MG63 (cell line): ENCODE results near the gene KRI1. TPM values are rescaled to one million over a fixed set of nuclear protein-coding genes. Genes with fewer than 3 reads are reported as not detected.
A peak's percentile ranks its signal among the peaks of the same experiment; 100 is the strongest.
"Not testable (repeated sequence)": the region's sequence is repeated elsewhere in the genome, so short reads cannot be mapped to it uniquely, and the experiment has no call there.

Source experiments
- DNase-seq: peaks from one replicate; pipeline ENCODE4 v3.0.0-alpha.2; 2020
- H3K27me3 ChIP-seq: fragments of 250-450 bp; sonication (Bioruptor Pico); 2 replicates; pipeline ENCODE4 v1.5.1; 2020; ENCODE audit warnings: mild to moderate bottlenecking, moderate library complexity
- H3K36me3 ChIP-seq: fragments of 250-450 bp; sonication (Bioruptor Pico); 2 replicates; pipeline ENCODE4 v1.5.1; 2020; ENCODE audit warnings: mild to moderate bottlenecking, moderate library complexity
- H3K4me3 ChIP-seq: fragments of 250-450 bp; sonication (Bioruptor Pico); 2 replicates; pipeline ENCODE4 v1.5.1; 2020; ENCODE audit warnings: mild to moderate bottlenecking, moderate library complexity
- H3K9me3 ChIP-seq: fragments of 250-450 bp; sonication (Bioruptor Pico); 2 replicates; pipeline ENCODE4 v1.5.1; 2020; ENCODE audit warnings: mild to moderate bottlenecking, moderate library complexity
- total RNA-seq: library from RNA; depleted of rRNA; stranded (reverse); fragments of >200 nt; shearing (Covaris generic); gene quantifications from 2 replicates; pipeline ENCODE4 v1.2.3, GENCODE V29; 2014; ENCODE audit warnings: low replicate concordance

Gene KRI1
- total RNA-seq, 1 experiment from 2014 or later = 31.7 TPM

GRCh38 chr19:10583036-10583776, 17.4 kb upstream of the KRI1 start:
- Histone ChIP-seq H3K36me3 (no peaks in the 10 kb centered on the region), H3K4me3 (no peak overlapping the region)
- no peak for DNase-seq

GRCh38 chr19:10582091-10582490, 16.3 kb upstream of the KRI1 start:
- no peaks in the 10 kb centered on the region for H3K9me3 ChIP-seq
- no peaks in the 10 kb centered on the region for H3K36me3 ChIP-seq
- H3K27me3 ChIP-seq = peaks cover 9% of the 10 kb centered on the region
- DNase-seq = no peak
- H3K4me3 ChIP-seq = no peak overlapping the region

More at GRCh38 chr19:10583036-10583776, 17.4 kb upstream of the KRI1 start:
- Histone ChIP-seq H3K9me3 (no peaks in the 10 kb centered on the region), H3K27me3 (peaks cover 20% of the 10 kb centered on the region)

- Histone ChIP-seq H3K27me3 (peaks cover 4% of the 10 kb centered on the region; the same call in 1 of the 2 replicates), H3K36me3 (no peaks in the 10 kb centered on the region), H3K4me3 (no peak overlapping the region), H3K9me3 (no peaks in the 10 kb centered on the region)
- DNase-seq = peak; percentile 85
Measured at GRCh38 chr19:10580979-10581631, 15.3 kb upstream of the KRI1 start.

- Histone ChIP-seq H3K36me3 (no peaks in the 10 kb centered on the region), H3K27me3 (no peaks in the 10 kb centered on the region), H3K9me3 (no peaks in the 10 kb centered on the region), H3K4me3 (no peak overlapping the region)
- DNase-seq = no peak
Measured at GRCh38 chr19:10577951-10578350, 12.1 kb upstream of the KRI1 start.

DNA sequence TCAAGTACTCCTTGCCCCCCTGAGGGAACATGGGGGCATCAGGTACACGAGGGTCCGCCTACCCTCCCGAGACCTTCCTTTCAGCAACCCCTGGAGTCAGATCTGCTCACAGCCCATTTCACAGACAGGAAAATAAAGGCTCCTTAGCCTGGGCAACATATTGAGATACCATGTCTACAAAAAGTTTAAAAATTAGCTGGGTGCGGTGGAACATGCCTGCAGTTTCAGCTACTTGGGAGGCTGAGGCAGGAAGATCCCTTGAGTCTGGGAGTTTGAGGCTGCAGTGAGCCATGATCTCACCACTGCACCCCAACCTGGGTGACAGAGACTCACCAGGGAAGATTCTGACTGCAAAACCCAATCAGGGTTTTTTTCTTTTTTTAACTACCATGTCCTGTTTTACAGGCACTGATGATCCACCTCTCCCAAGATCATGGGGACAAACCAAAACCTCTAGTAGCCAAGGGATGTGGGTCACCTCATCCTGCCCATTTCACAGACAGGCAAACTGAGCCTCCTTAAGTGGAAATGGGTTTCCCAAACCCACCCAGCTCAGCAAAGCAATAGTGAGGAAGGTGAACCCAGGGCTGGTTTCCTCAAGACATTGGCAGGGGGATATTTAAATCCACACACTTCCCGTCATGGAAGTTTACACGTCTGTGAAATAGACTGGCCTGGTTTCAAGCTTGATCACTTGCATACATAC, 9.4 kb upstream of the KRI1 start:
- Histone ChIP-seq H3K9me3 (no peaks in the 10 kb centered on the region), H3K4me3 (no peak overlapping the region), H3K36me3 (no peaks in the 10 kb centered on the region), H3K27me3 (no peaks in the 10 kb centered on the region; the same call in 1 of the 2 replicates)
- DNase-seq = no peak

- no peak overlapping the region for H3K4me3 ChIP-seq
- H3K36me3 ChIP-seq = no peaks in the 10 kb centered on the region
- H3K9me3 ChIP-seq = no peaks in the 10 kb centered on the region
- DNase-seq = no peak
- no peaks in the 10 kb centered on the region; the same call in 1 of the 2 replicates for H3K27me3 ChIP-seq
Measured at GRCh38 chr19:10574462-10574861, 8.7 kb upstream of the KRI1 start.

DNA sequence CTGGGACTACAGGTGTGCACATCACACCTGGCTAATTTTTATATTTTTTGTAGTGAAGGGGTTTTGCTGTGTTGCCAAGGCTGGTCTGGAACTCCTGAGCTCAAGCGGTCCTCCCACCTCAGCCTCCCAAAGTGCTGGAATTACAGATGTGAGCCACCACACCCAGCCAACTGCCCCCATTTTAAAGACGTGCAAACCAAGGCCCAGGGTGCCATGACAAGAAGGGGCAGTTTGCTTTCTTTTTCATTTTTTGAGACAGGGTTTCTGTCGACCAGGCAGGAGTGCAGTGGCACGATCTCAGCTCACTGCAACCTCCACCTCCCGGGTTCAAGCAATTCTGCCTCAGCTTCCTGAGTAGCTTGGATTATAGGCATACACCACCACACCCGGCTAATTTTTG, 8.0 kb upstream of the KRI1 start:
- not testable (repeated sequence) for H3K27me3 ChIP-seq, H3K4me3 ChIP-seq, H3K36me3 ChIP-seq, DNase-seq, H3K9me3 ChIP-seq

DNA sequence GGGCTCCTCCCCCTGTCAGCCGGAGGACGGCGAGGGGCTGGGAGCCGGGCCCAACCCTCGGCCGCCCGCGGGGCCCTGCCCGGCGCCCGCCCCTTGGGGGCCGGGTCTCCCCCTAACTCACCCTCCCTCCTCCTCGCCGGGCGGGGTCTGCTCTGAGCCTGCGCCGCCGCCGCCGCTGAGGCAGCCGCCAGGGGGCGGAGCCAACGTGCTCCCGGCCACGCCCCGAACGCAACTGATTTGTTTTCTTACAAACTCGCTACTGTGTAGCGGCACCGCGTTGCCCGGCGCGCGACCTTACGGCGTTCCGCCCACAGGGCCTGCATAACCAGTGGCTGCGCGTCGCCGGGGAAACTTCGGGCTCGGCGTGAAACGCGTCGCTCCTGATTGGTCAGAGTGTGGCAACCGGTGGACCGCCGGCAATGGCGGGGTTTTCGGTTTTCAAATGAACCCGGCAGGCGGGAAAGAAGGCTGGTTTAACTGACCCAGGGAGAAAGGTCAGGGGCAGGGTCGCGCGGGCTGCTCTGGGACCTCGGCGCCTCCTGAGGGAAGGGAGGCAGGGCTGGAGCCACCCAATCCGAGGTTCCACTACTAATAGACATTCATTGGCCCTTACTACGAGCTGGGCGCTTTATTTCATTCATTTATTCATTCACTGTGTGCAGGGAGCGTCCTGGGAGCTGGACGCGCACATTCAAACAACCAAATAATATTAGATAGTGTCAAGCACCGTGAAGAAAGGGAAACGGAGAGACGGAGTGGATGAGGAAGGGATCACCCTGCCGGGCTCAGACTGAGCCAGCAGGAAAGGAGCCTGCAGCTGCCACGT, 3.2 kb upstream of the KRI1 start, which contains the start of gene CDKN2D:
CDKN2D (minus strand) TSS at position 154 of the 826 bp plus-strand sequence. CDS start 326 bp downstream, outside the sequence.
- DNase-seq = peak; percentile 100
- Histone ChIP-seq H3K4me3 (peak within 1 kb of the TSS; percentile 58), H3K36me3 (peaks cover 13% of the 10 kb centered on the region), H3K9me3 (no peaks in the 10 kb centered on the region), H3K27me3 (no peaks in the 10 kb centered on the region; the same call in 1 of the 2 replicates)

DNA sequence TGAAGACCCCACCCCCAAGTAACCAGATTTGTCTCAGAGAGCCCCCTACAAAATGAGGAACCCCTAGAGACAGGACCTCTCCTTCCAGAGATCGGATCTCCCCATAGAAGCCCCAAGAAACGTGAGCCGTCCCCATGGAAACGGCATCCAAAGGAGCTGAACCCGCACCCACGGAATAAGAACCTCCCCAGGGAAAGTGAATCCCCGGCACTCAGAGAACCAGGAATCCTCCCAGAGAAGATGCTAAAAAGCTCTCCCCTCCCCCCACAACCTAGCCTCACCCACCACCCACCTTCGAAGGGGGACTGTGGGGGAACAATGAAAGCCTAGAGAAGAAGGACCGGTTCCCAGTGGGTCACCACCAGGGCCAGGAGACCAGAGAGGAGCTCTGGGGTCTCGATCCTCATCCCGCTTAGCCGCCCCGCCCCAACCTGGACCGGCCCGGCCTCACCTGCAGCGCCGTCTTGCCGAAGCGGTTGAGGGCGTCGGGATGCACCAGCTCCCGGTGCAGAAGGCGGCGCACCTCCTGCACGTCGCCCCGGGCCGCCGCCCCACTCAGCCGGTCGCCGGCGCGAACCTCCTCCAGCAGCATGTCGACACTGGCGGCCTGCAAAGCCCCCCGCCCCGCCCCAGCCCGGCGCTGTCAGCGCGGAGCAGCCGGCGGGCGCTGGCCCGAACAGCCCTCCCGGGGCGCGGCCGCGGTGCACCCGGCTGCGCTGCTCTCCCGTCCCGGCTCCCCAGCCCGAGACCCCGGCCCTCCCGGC, 2.4 kb upstream of the KRI1 start:
- Histone ChIP-seq H3K4me3 (peak overlapping the region; percentile 58), H3K9me3 (no peaks in the 10 kb centered on the region), H3K27me3 (no peaks in the 10 kb centered on the region; the same call in 1 of the 2 replicates), H3K36me3 (peaks cover 20% of the 10 kb centered on the region)
- no peak for DNase-seq

- no peaks in the 10 kb centered on the region for H3K9me3 ChIP-seq
- H3K27me3 ChIP-seq = no peaks in the 10 kb centered on the region; the same call in 1 of the 2 replicates
- peaks cover 26% of the 10 kb centered on the region for H3K36me3 ChIP-seq
- no peak for DNase-seq
- H3K4me3 ChIP-seq = peak overlapping the region; percentile 58
Measured at GRCh38 chr19:10567656-10568055, 1.8 kb upstream of the KRI1 start.

GRCh38 chr19:10566658-10567410, 1.0 kb upstream of the KRI1 start:
- Histone ChIP-seq H3K36me3 (peaks cover 34% of the 10 kb centered on the region), H3K9me3 (no peaks in the 10 kb centered on the region), H3K4me3 (peak overlapping the region; percentile 79), H3K27me3 (no peaks in the 10 kb centered on the region)
- DNase-seq = no peak

DNA sequence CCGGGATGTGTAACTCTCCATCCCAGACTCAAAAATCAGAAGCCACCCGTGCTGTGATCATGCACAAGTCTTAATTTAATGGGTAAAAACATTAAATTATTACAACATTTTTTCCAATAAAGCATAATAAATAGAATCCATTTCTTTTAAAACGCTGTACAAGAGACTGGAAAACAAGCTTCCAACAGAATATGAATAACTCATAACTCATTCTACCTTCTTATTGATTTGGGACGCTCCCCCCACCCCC, 523 bp upstream of the KRI1 start:
- peaks cover 39% of the 10 kb centered on the region for H3K36me3 ChIP-seq
- no peaks in the 10 kb centered on the region for H3K27me3 ChIP-seq
- peak overlapping the region; percentile 79 for H3K4me3 ChIP-seq
- H3K9me3 ChIP-seq = no peaks in the 10 kb centered on the region
- DNase-seq = no peak

GRCh38 chr19:10565028-10565566, 713 bp downstream of the KRI1 start:
- DNase-seq = peak; percentile 73
- Histone ChIP-seq H3K9me3 (no peaks in the 10 kb centered on the region), H3K36me3 (peaks cover 52% of the 10 kb centered on the region), H3K4me3 (peak overlapping the region; percentile 79), H3K27me3 (no peaks in the 10 kb centered on the region)

- H3K36me3 ChIP-seq = peaks cover 76% of the 10 kb centered on the region
- no peak overlapping the region for H3K4me3 ChIP-seq
- no peak for DNase-seq
- H3K27me3 ChIP-seq = no peaks in the 10 kb centered on the region
- H3K9me3 ChIP-seq = no peaks in the 10 kb centered on the region
Measured at GRCh38 chr19:10562609-10563008, 3.2 kb downstream of the KRI1 start.

GRCh38 chr19:10560154-10560553, 5.7 kb downstream of the KRI1 start:
- DNase-seq = no peak
- Histone ChIP-seq H3K9me3 (no peaks in the 10 kb centered on the region), H3K4me3 (no peak overlapping the region), H3K27me3 (no peaks in the 10 kb centered on the region), H3K36me3 (peaks cover 94% of the 10 kb centered on the region)
